MCF 10A (cell line): Measurements from ENCODE around the gene FMO3. TPM values are rescaled to one million over a fixed set of nuclear protein-coding genes. Genes with fewer than 3 reads are reported as not detected.

Experiments
- BruUV-seq: library from RNA; stranded (reverse); fragments of 400-500 nt; replicated peaks from 2 replicates; lab custom pipeline; 2021; lab: Mats Ljungman, UMichigan
- CTCF ChIA-PET: fragments of 300-600 bp; sonication (Branson Sonifier 250); formaldehyde crosslinking; extraction: SDS; loops from one replicate; lab custom pipeline; 2021; ENCODE audit warnings: antibody characterized with exemption, inconsistent platforms; lab: Yijun Ruan, JAX
- POLR2A ChIA-PET: fragments of 300-600, 350-650 bp; sonication (Branson Sonifier 250); formaldehyde crosslinking; extraction: SDS; loops from one replicate; lab custom pipeline; 2020; ENCODE audit warnings: antibody characterized with exemption, inconsistent platforms; lab: Yijun Ruan, JAX
- DNase-seq: peaks from one replicate; pipeline ENCODE4 v3.0.0-alpha.2; 2018; ENCODE audit not compliant: unreplicated experiment
- H3K27ac Mint-ChIP-seq: one replicate; pipeline ENCODE4 v1.8.0; 2022; ENCODE audit warnings: mild to moderate bottlenecking, low read depth, mixed read lengths; ENCODE audit not compliant: unreplicated experiment
- H3K27me3 Mint-ChIP-seq: one replicate; pipeline ENCODE4 v1.8.0; 2022; ENCODE audit warnings: mixed read lengths; ENCODE audit not compliant: insufficient read depth, unreplicated experiment
- H3K36me3 Mint-ChIP-seq: one replicate; pipeline ENCODE4 v1.8.0; 2022; ENCODE audit warnings: mild to moderate bottlenecking, moderate library complexity, mixed read lengths; ENCODE audit not compliant: insufficient read depth, unreplicated experiment
- H3K4me1 Mint-ChIP-seq: one replicate; pipeline ENCODE4 v1.8.0; 2022; ENCODE audit warnings: mixed read lengths; ENCODE audit not compliant: insufficient read depth, unreplicated experiment
- H3K4me3 Mint-ChIP-seq: one replicate; pipeline ENCODE4 v1.8.0; 2022; ENCODE audit warnings: mild to moderate bottlenecking, moderate library complexity, mixed read lengths; ENCODE audit not compliant: unreplicated experiment
- H3K9me3 Mint-ChIP-seq: one replicate; pipeline ENCODE4 v1.8.0; 2022; ENCODE audit warnings: mixed read lengths; ENCODE audit not compliant: unreplicated experiment
- CTCF ChIP-seq: fragments of 200-600 bp; IDR thresholded peaks from one replicate; pipeline ENCODE4 v1.8.0; 2022; ENCODE audit warnings: antibody characterized with exemption, mild to moderate bottlenecking; ENCODE audit not compliant: unreplicated experiment
- intact Hi-C: fragments of 100-400 bp; cut with micrococcal nuclease; formaldehyde crosslinking; loops from 2 replicates; pipeline ENCODE4 v1.14.1; 2022
- total RNA-seq: library from RNA; stranded (reverse); gene quantifications from 2 replicates; pipeline ENCODE4 v1.2.3, GENCODE V29; 2022

Gene FMO3
- total RNA-seq, 1 experiment from 2014 or later = not detected

- Mint-ChIP-seq H3K27me3 (no peaks in the 10 kb centered on the region), H3K27ac (no peak overlapping the region), H3K4me3 (no peak overlapping the region), H3K4me1 (no peaks in the 10 kb centered on the region), H3K36me3 (no peaks in the 10 kb centered on the region), H3K9me3 (no peaks in the 10 kb centered on the region)
- no peak for DNase-seq
- no peak for TF ChIP-seq CTCF
- intact Hi-C loops = no loop called here
- POLR2A ChIA-PET = no interaction called here
- BruUV-seq = no TSS peak
- CTCF ChIA-PET = interaction anchor here (0.5 to 1.6 kb wide), 8 partner anchors 13 to 1660 kb away, joined by 3 to 9 read pairs (median 3); no protein-coding TSS in a partner anchor
Measured at GRCh38 chr1:171158551-171158950, 67.8 kb downstream of the FMO3 start.

GRCh38 chr1:171159148-171159547, 68.4 kb downstream of the FMO3 start:
- intact Hi-C loops = no loop called here
- no peak overlapping the region for H3K4me3 Mint-ChIP-seq
- no TSS peak for BruUV-seq
- CTCF ChIA-PET = interaction anchor here (0.6 to 1.6 kb wide), 4 partner anchors 12 to 94 kb away, joined by 3 to 6 read pairs (median 3); no protein-coding TSS in a partner anchor
- no peaks in the 10 kb centered on the region for H3K9me3 Mint-ChIP-seq
- H3K27ac Mint-ChIP-seq = no peak overlapping the region
- no peaks in the 10 kb centered on the region for H3K4me1 Mint-ChIP-seq
- no peak for DNase-seq
- POLR2A ChIA-PET = no interaction called here
- no peaks in the 10 kb centered on the region for H3K27me3 Mint-ChIP-seq
- no peak for TF ChIP-seq CTCF
- no peaks in the 10 kb centered on the region for H3K36me3 Mint-ChIP-seq

GRCh38 chr1:171160211-171160610, 69.5 kb downstream of the FMO3 start:
- intact Hi-C loops = no loop called here
- Mint-ChIP-seq H3K4me1 (no peaks in the 10 kb centered on the region), H3K4me3 (no peak overlapping the region), H3K27me3 (no peaks in the 10 kb centered on the region), H3K9me3 (no peaks in the 10 kb centered on the region), H3K27ac (no peak overlapping the region), H3K36me3 (no peaks in the 10 kb centered on the region)
- no peak for DNase-seq
- BruUV-seq = no TSS peak
- ChIA-PET POLR2A (interaction anchor here (0.7 kb wide), 1 partner anchor 58 kb away, joined by 3 read pairs; no protein-coding TSS in a partner anchor), CTCF (interaction anchor here (0.6 kb wide), 2 partner anchors 18 to 26 kb away, joined by 3 to 7 read pairs; no protein-coding TSS in a partner anchor)
- no peak for TF ChIP-seq CTCF

- BruUV-seq = no TSS peak
- ChIA-PET POLR2A (interaction anchor here (0.7 kb wide), 1 partner anchor 57 kb away, joined by 3 read pairs; no protein-coding TSS in a partner anchor), CTCF (interaction anchor here (0.6 kb wide), 2 partner anchors 18 to 27 kb away, joined by 3 to 7 read pairs; no protein-coding TSS in a partner anchor)
- no peak for DNase-seq
- no peaks in the 10 kb centered on the region for H3K9me3 Mint-ChIP-seq
- H3K36me3 Mint-ChIP-seq = no peaks in the 10 kb centered on the region
- intact Hi-C loops = no loop called here
- no peak overlapping the region for H3K4me3 Mint-ChIP-seq
- H3K27me3 Mint-ChIP-seq = no peaks in the 10 kb centered on the region
- TF ChIP-seq CTCF = no peak
- H3K4me1 Mint-ChIP-seq = no peaks in the 10 kb centered on the region
- no peak overlapping the region for H3K27ac Mint-ChIP-seq
Measured at GRCh38 chr1:171160639-171161354, 70.1 kb downstream of the FMO3 start.
